ENCODE data around the gene NMT1. TPM values are rescaled to one million over a fixed set of nuclear protein-coding genes. Genes with fewer than 3 reads are reported as not detected.

Gene NMT1
- polyA plus RNA-seq, 1 of the 3 experiments (the other 2 are of a cell fraction), result 30.1 TPM

DNA sequence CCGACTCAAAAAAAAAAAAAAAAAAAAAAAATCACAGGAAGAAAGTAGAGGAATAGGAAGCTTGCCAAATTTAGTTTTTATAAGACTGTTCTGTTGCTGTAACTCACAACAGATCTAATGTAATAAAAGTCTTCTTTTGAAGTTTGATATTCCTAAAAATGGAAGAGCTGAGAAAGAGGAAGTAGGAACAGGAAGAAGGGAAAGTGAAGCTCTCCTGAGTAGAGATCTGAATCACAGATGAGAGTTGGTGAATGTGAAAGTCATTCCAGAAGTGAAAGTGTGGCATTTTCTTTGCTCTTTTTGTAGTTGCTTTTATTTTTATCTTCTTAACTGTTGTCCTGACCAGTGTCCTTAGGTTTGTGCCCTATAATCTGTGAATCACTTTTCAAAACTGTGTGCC, 2.1 kb downstream of the NMT1 start:
- no peak for TF ChIP-seq REST (IDR thresholded peaks at IDR 0.05; ENCODE audit: low read depth, low read length)
- no peak for TF ChIP-seq FOSL2 (IDR thresholded peaks at IDR 0.05; ENCODE audit: borderline replicate concordance, low read depth)
- no peak for TF ChIP-seq RCOR1 (IDR thresholded peaks at IDR 0.05; ENCODE audit: low read length)
- TF ChIP-seq, protein P1, sequence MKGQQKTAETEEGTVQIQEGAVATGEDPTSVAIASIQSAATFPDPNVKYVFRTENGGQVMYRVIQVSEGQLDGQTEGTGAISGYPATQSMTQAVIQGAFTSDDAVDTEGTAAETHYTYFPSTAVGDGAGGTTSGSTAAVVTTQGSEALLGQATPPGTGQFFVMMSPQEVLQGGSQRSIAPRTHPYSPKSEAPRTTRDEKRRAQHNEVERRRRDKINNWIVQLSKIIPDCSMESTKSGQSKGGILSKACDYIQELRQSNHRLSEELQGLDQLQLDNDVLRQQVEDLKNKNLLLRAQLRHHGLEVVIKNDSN (IDR thresholded peaks at IDR 0.05; ENCODE audit: borderline replicate concordance, low read depth), result no peak
- TF ChIP-seq TAF1 (IDR thresholded peaks at IDR 0.05; ENCODE audit: borderline replicate concordance, low read depth, low read length), result no peak
- TF ChIP-seq TEAD4 (IDR thresholded peaks at IDR 0.05; ENCODE audit: borderline replicate concordance, insufficient read depth), result no peak
- CTCF ChIA-PET, result interaction anchor here (0.9 to 3.7 kb wide), 6 partner anchors 36 to 284 kb away, joined by 3 to 14 read pairs (median 4); no protein-coding TSS in a partner anchor
- no peak for DNase-seq

GRCh38 chr17:45067637-45068036, 6.5 kb downstream of the NMT1 start:
- Histone ChIP-seq H3F3A (replicated peaks; ENCODE audit: insufficient read depth) (peaks cover 12% of the 10 kb centered on the region), H3K27me3 (ENCODE audit: insufficient read depth) (no peaks in the 10 kb centered on the region), H3K4me3 (ENCODE audit: low read depth in 2 of 2, low read length in 1 of 2) (no peak overlapping the region), H3K27ac (ENCODE audit: low read depth in 2 of 2, low read length in 1 of 2) (no peak overlapping the region; a peak in 1 of 4 replicates), H3K4me1 (ENCODE audit: control insufficient read depth in 1 of 2, insufficient read depth in 2 of 2, low read depth in 1 of 2, low read length in 1 of 2) (peaks cover 0 to 2% of the 10 kb centered on the region in 2 experiments; a peak in 1 of 4 replicates), H3K79me2 (ENCODE audit: insufficient read depth) (peaks cover 99% of the 10 kb centered on the region), H3K4me2 (no peak overlapping the region), H3K9me2 (no peaks in the 10 kb centered on the region), H3K9me3 (no peaks in the 10 kb centered on the region), H3K36me3 (replicated peaks in 1 of 2; ENCODE audit: control insufficient read depth in 1 of 2, insufficient read depth in 2 of 2, low read length in 1 of 2) (peaks cover 9 to 29% of the 10 kb centered on the region in 2 experiments), H2AFZ (ENCODE audit: low read depth) (no peak overlapping the region), H4K20me1 (ENCODE audit: insufficient read depth) (peaks cover 14% of the 10 kb centered on the region), H3K9ac (no peak overlapping the region)
- TF ChIP-seq FOXM1 (IDR thresholded peaks at IDR 0.05; ENCODE audit: low read depth), result no peak
- no peak for TF ChIP-seq ZBTB33 (IDR thresholded peaks at IDR 0.05; ENCODE audit: borderline replicate concordance, low read depth)
- no peak for TF ChIP-seq TCF12 (IDR thresholded peaks at IDR 0.05)
- TF ChIP-seq FOXJ3 (CRISPR knock-in tag; IDR thresholded peaks at IDR 0.05), result no peak
- TF ChIP-seq MAX (IDR thresholded peaks at IDR 0.05; ENCODE audit: low read depth), result no peak
- DNase-seq, result no peak
- ChIA-PET CTCF (interaction anchor here (0.8 to 2.8 kb wide), 6 partner anchors 9 to 66 kb away, joined by 3 to 8 read pairs (median 4); partner anchors contain the start of gene PLCD3), POLR2A (no interaction called here)
- 94% methylated on average over 2 of the region's 2 CpGs for WGBS (ENCODE audit: low lambda C conversion rate)

More for the DNA sequence above, 2.1 kb downstream of the NMT1 start:
- no peak overlapping the region for H2AFZ ChIP-seq (ENCODE audit: low read depth)
- peaks cover 7% of the 10 kb centered on the region in 2 experiments; a peak in 2 of 4 replicates for H3K4me1 ChIP-seq (ENCODE audit: control insufficient read depth in 1 of 2, insufficient read depth in 2 of 2, low read depth in 1 of 2, low read length in 1 of 2)
- H3K9me2 ChIP-seq, result no peaks in the 10 kb centered on the region
- peak overlapping the region; percentile 75; the same call in 1 of the 2 replicates for H3K4me2 ChIP-seq
- H4K20me1 ChIP-seq (ENCODE audit: insufficient read depth), result peaks cover 20% of the 10 kb centered on the region
- H3K36me3 ChIP-seq (replicated peaks in 1 of 2; ENCODE audit: control insufficient read depth in 1 of 2, insufficient read depth in 2 of 2, low read length in 1 of 2), result peaks cover 2 to 17% of the 10 kb centered on the region in 2 experiments
- peaks cover 8% of the 10 kb centered on the region for H3F3A ChIP-seq (replicated peaks; ENCODE audit: insufficient read depth)
- 0 out of 4 replicates have a peak overlapping the region, but pooled peaks of 1 of the 2 experiments have one; percentile 8 for H3K27ac ChIP-seq (ENCODE audit: low read depth in 2 of 2, low read length in 1 of 2)
- no peaks in the 10 kb centered on the region for H3K9me3 ChIP-seq
- no peak overlapping the region for H3K4me3 ChIP-seq (ENCODE audit: low read depth in 2 of 2, low read length in 1 of 2)
- H3K9ac ChIP-seq, result no peak overlapping the region
- WGBS (ENCODE audit: low lambda C conversion rate), result 95% methylated on average over 1 of the region's 1 CpG
- H3K27me3 ChIP-seq (ENCODE audit: insufficient read depth), result no peaks in the 10 kb centered on the region
- peaks cover 92% of the 10 kb centered on the region for H3K79me2 ChIP-seq (ENCODE audit: insufficient read depth)
- POLR2A ChIA-PET, result no interaction called here

All from SK-N-SH (cell line).